Lower leg skin (tissue), 4 donors: ENCODE data around the gene SBF1. TPM values are rescaled to one million over a fixed set of nuclear protein-coding genes. Genes with fewer than 3 reads are reported as not detected.

Source experiments
- DNase-seq, 2 donors: peaks; one replicate each; pipeline ENCODE4 v3.0.0-alpha.2; 2019; ENCODE audit warnings: low spot score in 2 of 2
- H3K4me3 ChIP-seq: fragments of 200-600 bp; sonication (generic); 2 replicates; pipeline ENCODE4 v1.5.1; 2017; ENCODE audit warnings: mild to moderate bottlenecking, low read depth; ENCODE audit not compliant: poor library complexity, severe bottlenecking
- POLR2A ChIP-seq, 2 donors: fragments of 450-650 bp; IDR thresholded peaks; one replicate each; pipeline ENCODE4 v1.6.1; 2016 to 2017; ENCODE audit warnings: antibody characterized with exemption in 2 of 2, mild to moderate bottlenecking in 1 of 2, moderate library complexity in 1 of 2
- WGBS, 2 donors: methylation state at CpG; one replicate each; pipeline ENCODE4 v1.1.5; 2018; 5-methylcytosine and 5-hydroxymethylcytosine counted together
- intact Hi-C: fragments of 100-400 bp; cut with DNase I; formaldehyde crosslinking; loops from one replicate; pipeline ENCODE4 v1.15.0; 2023; ENCODE audit warnings: low total_unique reads
- total RNA-seq, 4 donors: library from RNA; depleted of rRNA; stranded (reverse); fragments of >200 nt; gene quantifications; one replicate each; pipeline ENCODE4 v1.1.0, GENCODE V29; 2016
- TF ChIP-seq, protein P1 (sequence below), 3 donors: fragments of 450-650 bp; IDR thresholded peaks; one replicate each; pipeline ENCODE4 v1.5.1; 2016; ENCODE audit warnings: antibody characterized with exemption in 3 of 3, mild to moderate bottlenecking in 3 of 3, moderate library complexity in 2 of 3

The SBF1 gene
- total RNA-seq, 4 donors from 2014 or later = 70.8 to 123 (median 87.2) TPM

DNA sequence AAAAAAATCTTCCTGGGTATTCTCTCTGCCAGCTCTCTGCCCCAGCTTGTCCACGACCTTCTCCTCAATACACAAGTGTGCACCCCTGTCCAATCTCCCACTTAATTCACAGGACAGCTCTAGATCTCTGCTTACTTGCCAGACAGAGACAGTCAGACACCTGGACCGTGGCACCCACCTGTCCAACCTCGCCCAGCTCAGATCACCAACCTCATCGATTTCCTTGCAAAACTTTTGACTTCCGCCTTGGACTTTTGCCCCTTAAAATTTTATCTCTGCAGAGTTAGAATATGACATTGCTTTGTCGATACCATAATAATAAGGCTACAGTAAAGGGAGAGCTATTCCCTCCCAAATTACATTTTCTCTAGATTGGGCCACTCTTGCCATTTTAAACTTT, 22.3 kb upstream of the SBF1 start:
- TF ChIP-seq POLR2A (IDR thresholded peaks at IDR 0.05) = no peak
- no peak for DNase-seq
- intact Hi-C loops = no loop called here
- no peak overlapping the region for H3K4me3 ChIP-seq
- WGBS, 2 donors = 81 to 82% methylated on average over 6 of the region's 6 CpGs

- WGBS, 2 donors = 63 to 69% methylated on average over 27 of the region's 27 CpGs
- H3K4me3 ChIP-seq = no peak overlapping the region
- DNase-seq = no peak
- intact Hi-C loops = no loop called here
- no peak for TF ChIP-seq POLR2A (IDR thresholded peaks at IDR 0.05)
- TF ChIP-seq, protein P1, sequence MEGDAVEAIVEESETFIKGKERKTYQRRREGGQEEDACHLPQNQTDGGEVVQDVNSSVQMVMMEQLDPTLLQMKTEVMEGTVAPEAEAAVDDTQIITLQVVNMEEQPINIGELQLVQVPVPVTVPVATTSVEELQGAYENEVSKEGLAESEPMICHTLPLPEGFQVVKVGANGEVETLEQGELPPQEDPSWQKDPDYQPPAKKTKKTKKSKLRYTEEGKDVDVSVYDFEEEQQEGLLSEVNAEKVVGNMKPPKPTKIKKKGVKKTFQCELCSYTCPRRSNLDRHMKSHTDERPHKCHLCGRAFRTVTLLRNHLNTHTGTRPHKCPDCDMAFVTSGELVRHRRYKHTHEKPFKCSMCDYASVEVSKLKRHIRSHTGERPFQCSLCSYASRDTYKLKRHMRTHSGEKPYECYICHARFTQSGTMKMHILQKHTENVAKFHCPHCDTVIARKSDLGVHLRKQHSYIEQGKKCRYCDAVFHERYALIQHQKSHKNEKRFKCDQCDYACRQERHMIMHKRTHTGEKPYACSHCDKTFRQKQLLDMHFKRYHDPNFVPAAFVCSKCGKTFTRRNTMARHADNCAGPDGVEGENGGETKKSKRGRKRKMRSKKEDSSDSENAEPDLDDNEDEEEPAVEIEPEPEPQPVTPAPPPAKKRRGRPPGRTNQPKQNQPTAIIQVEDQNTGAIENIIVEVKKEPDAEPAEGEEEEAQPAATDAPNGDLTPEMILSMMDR (IDR thresholded peaks at IDR 0.05) = no peak
These were observed 15.9 kb upstream of the SBF1 start for GRCh38 chr22:50490531-50491308.

DNA sequence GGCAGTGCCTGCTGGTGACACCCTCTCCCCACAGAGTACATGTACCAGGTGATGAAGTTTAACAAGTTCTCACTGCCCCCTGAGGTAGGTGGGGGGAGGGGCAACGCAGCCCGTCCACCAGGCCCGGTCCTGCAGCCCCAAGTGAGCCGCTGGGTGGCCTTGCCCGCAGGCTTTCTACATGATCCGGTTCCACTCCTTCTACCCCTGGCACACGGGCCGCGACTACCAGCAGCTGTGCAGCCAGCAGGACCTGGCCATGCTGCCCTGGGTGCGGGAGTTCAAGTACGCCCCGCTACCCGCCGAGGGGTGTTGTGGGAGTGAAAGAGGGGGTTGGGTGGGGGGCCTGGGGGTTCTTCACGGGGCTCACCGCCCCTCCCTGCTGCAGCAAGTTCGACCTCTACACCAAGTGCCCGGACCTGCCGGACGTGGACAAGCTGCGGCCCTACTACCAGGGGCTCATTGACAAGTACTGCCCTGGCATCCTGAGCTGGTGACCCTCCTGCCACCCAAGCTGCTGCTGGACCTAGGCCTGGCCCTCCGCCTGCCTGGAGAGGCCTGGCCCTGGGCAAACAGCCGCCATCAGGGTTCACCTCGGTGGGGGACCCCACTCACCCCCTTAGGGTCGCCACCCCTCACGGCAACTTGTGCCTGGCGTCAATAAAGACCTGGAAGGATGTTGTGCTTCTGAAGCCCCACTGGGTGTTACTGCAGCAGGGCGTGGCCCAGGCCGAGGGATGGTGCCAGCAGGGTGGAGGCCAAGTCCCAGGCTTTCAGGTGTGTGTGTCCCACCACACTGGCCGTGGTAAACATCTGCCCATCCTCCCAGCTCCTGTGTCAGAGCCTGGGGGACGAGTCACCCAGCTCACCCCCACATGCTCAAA, 14.8 kb upstream of the SBF1 start:
- intact Hi-C loops = no loop called here
- WGBS, 2 donors = 66 to 81% methylated on average over 16 to 23 of the region's 31 CpGs
- no peak for DNase-seq
- TF ChIP-seq, protein P1 (IDR thresholded peaks at IDR 0.05) = no peak
- TF ChIP-seq POLR2A (IDR thresholded peaks at IDR 0.05) = no peak
- no peak overlapping the region for H3K4me3 ChIP-seq

GRCh38 chr22:50488886-50489285, 14.1 kb upstream of the SBF1 start:
- no peak for TF ChIP-seq POLR2A (IDR thresholded peaks at IDR 0.05)
- TF ChIP-seq, protein P1 (IDR thresholded peaks at IDR 0.05) = no peak
- intact Hi-C loops = no loop called here
- WGBS, 2 donors = 81 to 88% methylated on average over 19 of the region's 19 CpGs

DNA sequence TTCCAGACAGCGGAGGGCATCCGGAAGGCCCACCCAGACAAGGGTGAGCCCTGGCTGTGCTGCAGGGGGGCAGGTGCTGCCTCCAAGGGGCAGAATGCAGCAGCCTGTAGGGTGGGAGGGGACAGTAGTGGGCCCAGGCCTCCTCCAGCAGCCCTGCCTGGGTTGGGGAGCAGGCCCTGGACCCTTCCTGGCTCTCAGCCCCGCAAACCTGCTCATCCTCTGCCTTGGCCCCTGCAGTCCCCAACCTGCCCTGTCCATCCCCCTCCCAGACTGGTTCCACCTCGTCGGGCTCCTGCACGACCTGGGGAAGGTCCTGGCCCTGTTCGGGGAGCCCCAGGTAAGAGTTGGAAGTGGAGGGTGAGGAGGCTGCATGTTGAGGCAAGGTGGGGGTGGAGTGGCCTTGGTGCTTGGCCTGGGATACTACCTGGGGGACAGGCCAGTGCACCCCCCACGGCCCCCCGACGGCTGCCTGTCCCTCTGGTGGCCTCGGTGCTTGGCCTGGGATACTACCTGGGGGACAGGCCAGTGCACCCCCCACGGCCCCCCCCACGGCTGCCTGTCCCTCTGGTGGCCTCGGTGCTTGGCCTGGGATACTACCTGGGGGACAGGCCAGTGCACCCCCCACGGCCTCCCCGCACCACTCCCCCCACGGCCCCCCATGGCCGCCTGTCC, 13.3 kb upstream of the SBF1 start:
- H3K4me3 ChIP-seq = no peak overlapping the region
- TF ChIP-seq POLR2A (IDR thresholded peaks at IDR 0.05) = no peak
- TF ChIP-seq, protein P1 (IDR thresholded peaks at IDR 0.05) = no peak
- intact Hi-C loops = no loop called here
- 79 to 84% methylated on average over 12 to 14 of the region's 18 CpGs for WGBS, 2 donors
- DNase-seq = no peak

More at GRCh38 chr22:50488886-50489285, 14.1 kb upstream of the SBF1 start:
- H3K4me3 ChIP-seq = no peak overlapping the region
- no peak for DNase-seq
